Muscle of back (tissue), 11 donors: ENCODE measurements around the gene CEP97. TPM values are rescaled to one million over a fixed set of nuclear protein-coding genes. Genes with fewer than 3 reads are reported as not detected.
"Not testable (repeated sequence)": the region's sequence is repeated elsewhere in the genome, so short reads cannot be mapped to it uniquely, and the experiment has no call there.

ENCODE experiments used
- DNase-seq, 3 donors: peaks; one replicate each; pipeline versions ENCODE4 v3.0.0 to v3.0.0-alpha.2; 2013
- polyA plus RNA-seq, 10 donors: library from polyadenylated mRNA; unstranded; fragments of 120-200 nt; gene quantifications; one replicate each; pipeline ENCODE4 v1.2.1, GENCODE V29; 2013; ENCODE audit not compliant: insufficient read length in 10 of 10

The CEP97 gene
- polyA plus RNA-seq, 10 donors = 8.8 to 16.1 (median 11.7) TPM

- DNase-seq = no peak
Measured at GRCh38 chr3:101762041-101762646, 37.7 kb downstream of the CEP97 start.

GRCh38 chr3:101777745-101778281 lies 53.4 kb downstream of the CEP97 start:
- DNase-seq = not testable (repeated sequence)

- DNase-seq = no peak
Measured at GRCh38 chr3:101778385-101779046, 54.1 kb downstream of the CEP97 start.

GRCh38 chr3:101779047-101779821 lies 54.8 kb downstream of the CEP97 start, which contains the start of gene NXPE3:
TSS of gene NXPE3 (plus strand) at chr3:101779211. CDS start at chr3:101785597, 6,386 bp downstream.
- peak; percentile 78 to 95 (median 87) for DNase-seq

- DNase-seq = peak in 1 of 3 donors; percentile 22
Measured at GRCh38 chr3:101779822-101780381, 55.5 kb downstream of the CEP97 start.

- DNase-seq = peak in 2 of 3 donors; percentile 21 to 26
Measured at GRCh38 chr3:101780661-101781060, 56.2 kb downstream of the CEP97 start.

GRCh38 chr3:101781166-101781565 lies 56.8 kb downstream of the CEP97 start:
- DNase-seq = peak in 1 of 3 donors; percentile 13

- no peak for DNase-seq
Measured at GRCh38 chr3:101784855-101785613, 60.6 kb downstream of the CEP97 start.

- no peak for DNase-seq
Measured at GRCh38 chr3:101791778-101792177, 67.4 kb downstream of the CEP97 start.

GRCh38 chr3:101796077-101796680 lies 71.8 kb downstream of the CEP97 start:
- no peak for DNase-seq

- no peak for DNase-seq
Measured at GRCh38 chr3:101801174-101801573, 76.8 kb downstream of the CEP97 start.

GRCh38 chr3:101802179-101802578 lies 77.8 kb downstream of the CEP97 start:
- no peak for DNase-seq

- DNase-seq = peak; percentile 64 to 77 (median 66)
Measured at GRCh38 chr3:101803173-101803782, 78.9 kb downstream of the CEP97 start.

GRCh38 chr3:101803939-101804338 lies 79.5 kb downstream of the CEP97 start:
- no peak for DNase-seq

GRCh38 chr3:101806491-101806890 lies 82.1 kb downstream of the CEP97 start:
- no peak for DNase-seq

GRCh38 chr3:101807888-101808287 lies 83.5 kb downstream of the CEP97 start:
- DNase-seq = no peak

- DNase-seq = peak in 2 of 3 donors; percentile 47 to 48
Measured at GRCh38 chr3:101809178-101810021, 85.0 kb downstream of the CEP97 start.

GRCh38 chr3:101810022-101810418 lies 85.6 kb downstream of the CEP97 start:
- DNase-seq = peak in 1 of 3 donors; percentile 19

- DNase-seq = no peak
Measured at GRCh38 chr3:101811875-101812274, 87.5 kb downstream of the CEP97 start.
